Vagina (tissue), 2 donors: ENCODE measurements around the gene MGMT. TPM values are rescaled to one million over a fixed set of nuclear protein-coding genes. Genes with fewer than 3 reads are reported as not detected.

ENCODE experiments used
- DNase-seq, 2 donors: peaks; one replicate each; pipeline ENCODE4 v3.0.0-alpha.2; 2017; ENCODE audit errors: extremely low spot score in 2 of 2
- H3K27ac ChIP-seq: fragments of 200-600 bp; sonication (generic); one replicate; pipeline ENCODE4 v1.5.1; 2019
- H3K27me3 ChIP-seq: fragments of 200-600 bp; sonication (generic); one replicate; pipeline ENCODE4 v1.5.1; 2019
- H3K36me3 ChIP-seq, 2 donors: fragments of 200-600 bp; sonication (generic); one replicate each; pipeline ENCODE4 v1.5.1; 2017 to 2019
- H3K4me1 ChIP-seq: fragments of 200-600 bp; sonication (generic); one replicate; pipeline ENCODE4 v1.5.1; 2019
- H3K4me3 ChIP-seq, 2 donors: fragments of 200-600 bp; sonication (generic); 1 replicate in 1 of 2; 2 replicates in 1 of 2; pipeline ENCODE4 v1.5.1; 2016 to 2019
- H3K9me3 ChIP-seq: fragments of 200-600 bp; sonication (generic); one replicate; pipeline ENCODE4 v1.5.1; 2019
- POLR2A ChIP-seq, 2 donors: fragments of 450-650 bp; IDR thresholded peaks; one replicate each; pipeline ENCODE4 v1.6.1; 2017; ENCODE audit warnings: antibody characterized with exemption in 2 of 2, mild to moderate bottlenecking in 2 of 2, moderate library complexity in 2 of 2
- POLR2AphosphoS5 ChIP-seq, 2 donors: sonication (generic); formaldehyde crosslinking; IDR thresholded peaks; one replicate each; pipeline ENCODE4 v1.9.0; 2017; ENCODE audit warnings: antibody characterized with exemption in 2 of 2, mild to moderate bottlenecking in 2 of 2, low read depth in 1 of 2; ENCODE audit not compliant: insufficient read depth in 1 of 2
- intact Hi-C: fragments of 100-400 bp; cut with DNase I; formaldehyde crosslinking; loops from one replicate; pipeline ENCODE4 v1.15.1; 2023
- total RNA-seq: library from RNA; depleted of rRNA; stranded (reverse); fragments of >200 nt; gene quantifications from one replicate; pipeline ENCODE4 v1.2.3, GENCODE V29; 2016
- TF ChIP-seq, protein P1 (sequence below), 3 experiments: fragments of 450-650 bp in 2 of 3; fragments of 200-600 bp in 1 of 3; sonication (generic) in 1 of 3; IDR thresholded peaks; one replicate each; pipeline ENCODE4 v1.5.1; 2017 to 2019; ENCODE audit warnings: antibody characterized with exemption in 3 of 3, mild to moderate bottlenecking in 2 of 3, moderate library complexity in 2 of 3

Gene MGMT
- total RNA-seq, 1 donor from 2014 or later: 16.0 TPM

DNA sequence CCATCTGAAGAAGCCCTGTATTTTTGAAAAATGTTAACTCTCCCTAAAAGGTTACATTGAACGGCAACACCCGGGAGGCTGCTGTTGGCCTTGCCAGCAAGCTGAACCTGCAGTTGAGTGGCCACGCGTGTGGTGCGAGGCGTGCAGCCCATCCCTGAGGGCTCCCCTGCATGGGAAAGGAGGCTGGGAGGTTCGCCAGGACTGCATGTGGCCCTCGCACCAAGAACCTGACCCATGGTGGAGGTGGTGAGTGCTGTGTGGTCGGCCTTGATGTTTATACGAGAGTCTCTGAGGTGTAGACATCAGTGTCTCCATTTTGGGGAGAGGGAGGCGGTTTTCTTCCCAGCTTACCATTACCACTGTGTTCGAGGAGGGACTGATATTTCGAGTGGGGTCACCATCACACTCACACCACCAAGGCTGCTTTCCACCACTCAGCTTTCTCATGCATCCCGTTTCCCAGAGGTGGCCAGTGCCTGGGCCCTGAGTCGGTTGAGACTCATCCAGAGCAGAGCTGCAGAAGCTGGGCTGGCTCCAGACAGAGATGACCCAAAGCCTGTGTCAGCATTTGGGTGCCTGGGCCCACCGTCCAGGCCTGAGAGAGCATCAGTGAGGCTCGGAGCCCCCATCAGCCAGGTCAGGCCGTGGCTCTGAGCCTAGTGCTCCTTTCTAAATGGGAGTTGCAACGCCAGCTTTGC, 274.4 kb downstream of the MGMT start:
- Histone ChIP-seq H3K27ac (no peak overlapping the region), H3K4me3 (no peak overlapping the region), H3K4me1 (no peaks in the 10 kb centered on the region), H3K9me3 (no peaks in the 10 kb centered on the region), H3K36me3 (no peaks in the 10 kb centered on the region), H3K27me3 (no peaks in the 10 kb centered on the region)
- peak; percentile 69 to 74 for DNase-seq
- intact Hi-C loops: no loop called here
- TF ChIP-seq, protein P1, sequence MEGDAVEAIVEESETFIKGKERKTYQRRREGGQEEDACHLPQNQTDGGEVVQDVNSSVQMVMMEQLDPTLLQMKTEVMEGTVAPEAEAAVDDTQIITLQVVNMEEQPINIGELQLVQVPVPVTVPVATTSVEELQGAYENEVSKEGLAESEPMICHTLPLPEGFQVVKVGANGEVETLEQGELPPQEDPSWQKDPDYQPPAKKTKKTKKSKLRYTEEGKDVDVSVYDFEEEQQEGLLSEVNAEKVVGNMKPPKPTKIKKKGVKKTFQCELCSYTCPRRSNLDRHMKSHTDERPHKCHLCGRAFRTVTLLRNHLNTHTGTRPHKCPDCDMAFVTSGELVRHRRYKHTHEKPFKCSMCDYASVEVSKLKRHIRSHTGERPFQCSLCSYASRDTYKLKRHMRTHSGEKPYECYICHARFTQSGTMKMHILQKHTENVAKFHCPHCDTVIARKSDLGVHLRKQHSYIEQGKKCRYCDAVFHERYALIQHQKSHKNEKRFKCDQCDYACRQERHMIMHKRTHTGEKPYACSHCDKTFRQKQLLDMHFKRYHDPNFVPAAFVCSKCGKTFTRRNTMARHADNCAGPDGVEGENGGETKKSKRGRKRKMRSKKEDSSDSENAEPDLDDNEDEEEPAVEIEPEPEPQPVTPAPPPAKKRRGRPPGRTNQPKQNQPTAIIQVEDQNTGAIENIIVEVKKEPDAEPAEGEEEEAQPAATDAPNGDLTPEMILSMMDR (IDR thresholded peaks at IDR 0.05): no peak
- no peak for TF ChIP-seq POLR2AphosphoS5 (IDR thresholded peaks at IDR 0.05; ENCODE audit: insufficient read depth in 1 of 2, low read depth in 1 of 2)
- TF ChIP-seq POLR2A (IDR thresholded peaks at IDR 0.05): no peak

DNA sequence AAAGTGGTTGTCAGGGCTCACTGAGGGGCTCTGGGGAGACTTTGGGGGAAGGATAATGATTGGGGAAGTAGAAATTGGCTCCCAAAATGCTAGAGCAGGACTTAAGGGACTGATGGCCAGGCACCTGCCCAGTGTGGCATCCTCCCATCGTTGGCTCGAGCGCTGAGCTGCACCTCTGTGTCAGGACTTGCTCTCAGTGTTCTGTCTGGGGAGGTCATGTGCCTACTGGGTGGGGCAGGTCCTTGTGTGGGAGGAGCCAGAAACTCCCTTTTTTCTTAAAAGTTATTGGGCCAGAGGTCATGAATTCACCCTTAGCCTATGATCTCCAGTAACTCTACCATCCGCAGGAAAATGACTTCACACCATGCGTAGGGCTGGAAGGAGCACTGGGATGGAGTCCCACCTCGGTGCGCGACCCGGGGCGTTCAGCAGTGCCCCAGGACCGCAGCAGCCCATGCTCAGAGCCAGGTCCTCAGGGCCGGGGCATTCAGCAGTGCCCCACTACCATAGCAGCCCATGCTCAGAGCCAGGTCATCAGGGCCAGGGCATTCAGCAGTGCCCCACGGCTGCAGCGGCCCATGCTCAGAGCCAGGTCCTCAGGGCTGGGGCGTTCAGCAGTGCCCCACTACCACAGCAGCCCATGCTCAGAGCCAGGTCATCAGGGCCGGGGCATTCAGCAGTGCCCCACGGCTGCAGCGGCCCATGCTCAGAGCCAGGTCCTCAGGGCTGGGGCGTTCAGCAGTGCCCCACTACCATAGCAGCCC, 275.1 kb downstream of the MGMT start:
- Histone ChIP-seq H3K27me3 (no peaks in the 10 kb centered on the region), H3K27ac (no peak overlapping the region), H3K4me3 (no peak overlapping the region), H3K36me3 (no peaks in the 10 kb centered on the region), H3K4me1 (no peaks in the 10 kb centered on the region), H3K9me3 (no peaks in the 10 kb centered on the region)
- intact Hi-C loops: no loop called here
- TF ChIP-seq, protein P1 (IDR thresholded peaks at IDR 0.05): no peak
- TF ChIP-seq POLR2A (IDR thresholded peaks at IDR 0.05): no peak
- no peak for TF ChIP-seq POLR2AphosphoS5 (IDR thresholded peaks at IDR 0.05; ENCODE audit: insufficient read depth in 1 of 2, low read depth in 1 of 2)
- DNase-seq: peak; percentile 37 to 58

DNA sequence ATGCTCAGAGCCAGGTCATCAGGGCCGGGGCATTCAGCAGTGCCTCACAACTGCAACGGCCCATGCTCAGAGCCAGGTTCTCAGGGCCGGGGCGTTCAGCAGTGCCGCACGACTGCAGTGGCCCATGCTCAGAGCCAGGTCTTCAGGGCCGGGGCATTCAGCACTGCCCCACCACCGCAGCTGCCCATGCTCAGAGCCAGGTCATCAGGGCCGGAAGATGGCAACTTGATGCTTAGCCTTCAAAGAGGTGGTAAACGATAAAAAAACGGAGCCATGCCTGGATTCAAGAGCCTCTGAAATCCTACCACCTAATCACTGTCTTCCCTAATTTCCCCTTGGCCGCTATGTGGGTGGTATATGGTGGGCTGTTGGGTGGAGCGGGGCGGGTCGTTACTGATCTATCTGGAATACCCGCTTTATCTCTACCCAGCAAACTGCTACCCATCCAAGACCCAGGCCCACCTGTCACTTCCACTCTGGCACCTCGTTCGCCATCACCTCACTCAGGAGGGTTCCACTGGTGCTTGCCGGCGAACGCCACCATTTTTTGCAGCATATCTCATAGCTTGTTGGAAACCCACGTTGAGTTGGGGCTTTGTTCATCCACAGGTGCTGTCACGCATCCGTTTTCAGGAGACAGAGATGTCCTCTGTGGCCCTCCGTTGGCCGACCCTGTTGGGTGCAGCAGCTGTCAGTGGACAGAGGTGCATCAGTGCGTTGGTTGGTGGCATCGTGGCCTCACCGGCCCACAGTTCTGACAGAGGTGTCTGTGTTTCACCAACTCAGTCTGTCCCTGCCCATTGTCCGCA, 275.9 kb downstream of the MGMT start:
- Histone ChIP-seq H3K36me3 (no peaks in the 10 kb centered on the region), H3K9me3 (no peaks in the 10 kb centered on the region), H3K27me3 (no peaks in the 10 kb centered on the region), H3K27ac (no peak overlapping the region), H3K4me1 (no peaks in the 10 kb centered on the region), H3K4me3 (no peak overlapping the region)
- intact Hi-C loops: no loop called here
- TF ChIP-seq, protein P1 (IDR thresholded peaks at IDR 0.05): no peak
- TF ChIP-seq POLR2A (IDR thresholded peaks at IDR 0.05): no peak
- no peak for TF ChIP-seq POLR2AphosphoS5 (IDR thresholded peaks at IDR 0.05; ENCODE audit: insufficient read depth in 1 of 2, low read depth in 1 of 2)
- peak; percentile 75 to 92 for DNase-seq

DNA sequence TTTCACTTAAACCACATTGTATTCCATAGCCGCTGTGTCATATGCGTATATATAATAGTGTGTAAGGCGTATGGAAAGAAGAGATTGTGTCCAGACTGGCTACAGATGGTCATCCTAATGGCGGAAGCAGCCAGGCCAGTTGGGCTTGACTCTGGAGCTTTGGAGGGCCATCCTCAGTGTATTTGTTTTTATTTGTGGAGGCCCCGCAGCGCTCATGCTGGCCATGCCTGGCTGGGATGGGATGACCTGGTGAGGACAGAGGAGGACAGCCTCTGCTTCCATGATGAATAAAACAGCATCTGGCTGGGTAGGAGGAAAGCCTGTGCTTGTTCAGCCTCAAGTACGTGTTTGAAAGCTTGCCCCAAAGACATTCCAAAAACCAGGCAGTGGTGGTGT, 276.7 kb downstream of the MGMT start:
- Histone ChIP-seq H3K4me1 (no peaks in the 10 kb centered on the region), H3K27ac (no peak overlapping the region), H3K27me3 (no peaks in the 10 kb centered on the region), H3K4me3 (no peak overlapping the region), H3K9me3 (no peaks in the 10 kb centered on the region), H3K36me3 (no peaks in the 10 kb centered on the region)
- TF ChIP-seq POLR2A (IDR thresholded peaks at IDR 0.05): no peak
- DNase-seq: peak; percentile 72 to 77
- intact Hi-C loops: no loop called here
